ENCODE results near the gene LRRC31.

Gene LRRC31

DNA sequence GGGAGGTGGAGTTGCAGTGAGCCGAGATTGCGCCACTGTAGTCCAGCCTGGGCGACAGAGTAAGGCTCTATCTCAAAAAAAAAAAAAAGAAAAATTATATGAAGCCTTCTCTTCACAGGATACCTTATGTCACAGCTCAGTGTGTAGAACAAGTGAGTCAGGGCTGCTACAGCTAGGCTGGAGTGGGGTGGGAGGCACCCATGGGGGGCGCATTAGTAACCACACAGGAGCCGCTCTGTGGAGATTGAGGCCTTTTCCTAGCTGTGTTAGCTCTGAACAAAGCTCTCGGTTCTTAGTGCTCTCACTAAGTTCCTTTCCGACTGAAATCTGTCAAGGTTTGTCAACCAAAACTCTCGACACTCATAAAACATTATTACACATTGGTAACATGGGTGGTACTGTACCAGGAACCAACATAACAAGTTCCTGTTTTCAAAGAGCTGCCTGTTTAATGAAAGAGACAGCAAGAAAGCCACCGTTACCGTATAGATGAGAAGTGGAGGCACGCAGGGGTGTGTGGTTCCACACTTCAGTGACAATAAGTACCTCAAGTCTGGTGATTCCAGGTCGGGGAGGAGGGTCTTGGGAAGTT, 4.5 kb downstream of the LRRC31 start:
- in situ Hi-C loops (cut with MboI; ENCODE audit: low pct_unique_long_range_greater_than_20kb, low sequenced_read_pairs, unreplicated experiment), result no loop called here
- no peak for TF ChIP-seq CTCF (IDR thresholded peaks at IDR 0.05; ENCODE audit: extremely low read depth, insufficient read depth, missing control alignments)

DNA sequence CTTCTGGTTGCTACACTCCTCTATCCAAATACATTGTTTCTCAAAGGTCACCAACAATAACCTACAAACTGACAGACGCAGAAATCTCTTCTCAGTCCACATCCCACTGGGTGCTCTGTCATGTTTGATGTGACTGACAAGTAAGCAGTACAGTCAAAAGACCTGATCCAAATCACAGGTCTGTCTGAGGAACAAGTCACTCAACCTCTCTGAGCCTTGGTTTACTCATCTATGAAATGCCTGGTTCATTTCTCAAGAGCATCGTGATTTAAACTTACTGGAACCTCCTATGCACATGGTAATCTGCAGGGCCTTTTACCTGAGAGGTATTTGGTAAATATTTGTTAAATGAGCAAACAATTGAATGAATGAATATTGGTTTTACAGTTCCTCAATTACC, 5.5 kb downstream of the LRRC31 start:
- TF ChIP-seq CTCF (IDR thresholded peaks at IDR 0.05; ENCODE audit: extremely low read depth, insufficient read depth, missing control alignments), result no peak
- in situ Hi-C loops (cut with MboI; ENCODE audit: low pct_unique_long_range_greater_than_20kb, low sequenced_read_pairs, unreplicated experiment), result no loop called here
- no peak for DNase-seq (ENCODE audit: low spot score)

More for the DNA sequence above, 4.5 kb downstream of the LRRC31 start:
- DNase-seq (ENCODE audit: low spot score), result no peak

DNA sequence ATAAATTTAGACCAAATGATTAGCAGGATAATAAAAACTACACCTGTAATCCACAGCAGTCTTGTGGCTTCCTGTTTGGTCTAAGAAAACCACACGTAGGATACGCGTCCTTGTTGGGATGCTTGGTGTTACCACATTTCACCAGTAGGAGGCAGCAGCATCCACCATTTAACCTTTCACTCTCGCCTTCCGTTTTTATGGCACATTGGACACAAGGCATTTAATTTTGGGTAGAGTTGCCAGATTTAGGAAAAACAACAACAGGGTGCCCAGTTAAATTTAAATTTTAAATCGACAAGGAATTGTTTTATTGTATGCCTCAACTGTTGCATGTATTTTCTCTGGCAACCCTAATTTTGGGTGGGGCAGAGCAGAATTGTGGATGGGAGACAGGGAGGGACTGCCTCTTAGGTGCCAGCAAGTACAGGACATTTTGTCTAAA, 6.3 kb downstream of the LRRC31 start:
- peak; percentile 51 for DNase-seq (ENCODE audit: low spot score)
- in situ Hi-C loops (cut with MboI; ENCODE audit: low pct_unique_long_range_greater_than_20kb, low sequenced_read_pairs, unreplicated experiment), result no loop called here
- TF ChIP-seq CTCF (IDR thresholded peaks at IDR 0.05; ENCODE audit: extremely low read depth, insufficient read depth, missing control alignments), result peak; percentile 86

- DNase-seq (ENCODE audit: low spot score), result no peak
- TF ChIP-seq CTCF (IDR thresholded peaks at IDR 0.05; ENCODE audit: extremely low read depth, insufficient read depth, missing control alignments), result no peak
- in situ Hi-C loops (cut with MboI; ENCODE audit: low pct_unique_long_range_greater_than_20kb, low sequenced_read_pairs, unreplicated experiment), result no loop called here
These were observed 7.9 kb downstream of the LRRC31 start for GRCh38 chr3:169861871-169862270.

DNA sequence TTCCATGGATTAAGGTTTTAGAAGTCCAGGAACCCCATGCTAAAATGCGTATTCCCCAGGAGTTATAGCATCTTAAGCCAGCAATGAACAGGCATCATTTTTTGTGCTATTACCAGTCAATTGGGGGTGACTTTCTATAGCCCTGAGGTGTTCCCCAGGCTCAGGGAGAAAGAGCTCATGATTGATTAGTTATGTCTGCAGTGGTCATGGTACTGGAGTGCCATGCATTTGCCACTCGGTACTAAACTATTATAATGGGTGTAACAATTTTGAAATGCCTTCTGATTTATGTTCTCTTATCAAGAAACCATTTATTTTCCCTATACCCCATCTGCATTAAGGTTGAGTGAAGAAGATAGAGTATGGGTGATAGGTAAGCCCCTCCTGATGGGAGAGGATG, 11.9 kb downstream of the LRRC31 start:
- in situ Hi-C loops (cut with MboI; ENCODE audit: low pct_unique_long_range_greater_than_20kb, low sequenced_read_pairs, unreplicated experiment), result no loop called here

DNA sequence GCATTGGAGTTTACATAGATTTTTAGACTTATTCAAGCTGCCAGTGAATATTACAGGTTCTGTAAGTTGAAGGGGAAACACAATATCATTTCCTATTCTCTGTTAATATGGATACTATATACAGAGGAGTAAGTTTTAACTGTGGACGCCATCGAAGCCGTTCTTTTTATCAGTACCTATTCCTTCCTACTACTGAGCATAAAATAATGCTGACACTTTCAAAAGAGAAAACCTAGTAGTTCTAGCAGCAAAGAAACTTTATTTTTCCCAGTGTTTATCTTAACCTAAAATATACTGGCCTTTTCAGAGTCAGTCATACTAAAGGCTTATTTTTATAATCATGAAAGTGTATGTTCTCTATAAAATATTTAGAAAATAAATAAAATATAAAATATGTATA, 14.2 kb downstream of the LRRC31 start:
- no peak for DNase-seq (ENCODE audit: low spot score)
- in situ Hi-C loops (cut with MboI; ENCODE audit: low pct_unique_long_range_greater_than_20kb, low sequenced_read_pairs, unreplicated experiment), result no loop called here
- TF ChIP-seq CTCF (IDR thresholded peaks at IDR 0.05; ENCODE audit: extremely low read depth, insufficient read depth, missing control alignments), result no peak

More for the DNA sequence above, 11.9 kb downstream of the LRRC31 start:
- no peak for DNase-seq (ENCODE audit: low spot score)
- TF ChIP-seq CTCF (IDR thresholded peaks at IDR 0.05; ENCODE audit: extremely low read depth, insufficient read depth, missing control alignments), result no peak

Data from GM13977 (cell line).